IgD-negative memory B cell (primary cell): ENCODE data around the gene PRR12. TPM values are rescaled to one million over a fixed set of nuclear protein-coding genes. Genes with fewer than 3 reads are reported as not detected.

ENCODE experiments used
- H3K27ac Mint-ChIP-seq, 3 donors: one replicate each; pipeline ENCODE4 v1.8.0; 2020 to 2022; ENCODE audit warnings: mild to moderate bottlenecking in 3 of 3, mixed read lengths in 3 of 3, moderate library complexity in 1 of 3
- H3K27me3 Mint-ChIP-seq: one replicate; pipeline ENCODE4 v1.8.0; 2021; ENCODE audit warnings: mixed read lengths
- H3K36me3 Mint-ChIP-seq: one replicate; pipeline ENCODE4 v1.8.0; 2020; ENCODE audit warnings: mild to moderate bottlenecking, mixed read lengths
- H3K4me1 Mint-ChIP-seq, 3 donors: one replicate each; pipeline ENCODE4 v1.8.0; 2020 to 2022; ENCODE audit warnings: mixed read lengths in 3 of 3, mild to moderate bottlenecking in 1 of 3
- H3K4me3 Mint-ChIP-seq, 4 donors: one replicate each; pipeline ENCODE4 v1.8.0; 2020 to 2022; ENCODE audit warnings: mild to moderate bottlenecking in 4 of 4, mixed read lengths in 4 of 4, moderate library complexity in 3 of 4
- H3K9me3 Mint-ChIP-seq, 3 donors: one replicate each; pipeline ENCODE4 v1.8.0; 2020 to 2021; ENCODE audit warnings: mixed read lengths in 3 of 3, mild to moderate bottlenecking in 1 of 3
- polyA plus RNA-seq: library from polyadenylated mRNA; unstranded; fragments of 300-500 nt; fragmentation: Illumina TruSeq; gene quantifications from one replicate; pipeline ENCODE4 v1.2.3, GENCODE V29; 2021

Gene PRR12
- polyA plus RNA-seq, 1 donor from 2014 or later, result 0.70 TPM

GRCh38 chr19:49664171-49665035 lies 73.4 kb downstream of the PRR12 start:
- Mint-ChIP-seq H3K36me3 (peaks cover 4% of the 10 kb centered on the region), H3K27me3 (peaks cover 2% of the 10 kb centered on the region), H3K4me1 (peaks cover 17 to 21% (median 18%) of the 10 kb centered on the region in 3 donors), H3K27ac (peak overlapping the region; percentile 91 to 99 (median 98)), H3K9me3 (no peaks in the 10 kb centered on the region), H3K4me3 (peak overlapping the region; percentile 96 to 100 (median 98))

- Mint-ChIP-seq H3K9me3 (no peaks in the 10 kb centered on the region), H3K4me1 (peaks cover 17 to 21% (median 18%) of the 10 kb centered on the region in 3 donors), H3K4me3 (peak overlapping the region; percentile 96 to 100 (median 98)), H3K27me3 (peaks cover 2% of the 10 kb centered on the region), H3K27ac (peak overlapping the region; percentile 91 to 99 (median 98)), H3K36me3 (peaks cover 4% of the 10 kb centered on the region)
Observed at GRCh38 chr19:49665036-49665350, 74.0 kb downstream of the PRR12 start.

- Mint-ChIP-seq H3K27ac (peak within 1 kb of the TSS; percentile 91 to 99 (median 98)), H3K36me3 (peaks cover 4% of the 10 kb centered on the region), H3K4me1 (peaks cover 17 to 19% (median 18%) of the 10 kb centered on the region in 3 donors), H3K27me3 (peaks cover 2% of the 10 kb centered on the region), H3K9me3 (no peaks in the 10 kb centered on the region), H3K4me3 (peak within 1 kb of the TSS; percentile 96 to 100 (median 98))
Observed at GRCh38 chr19:49665351-49666119, 74.6 kb downstream of the PRR12 start, which contains the start of the genes BCL2L12 and IRF3. TSS of gene BCL2L12 (plus strand) at chr19:49665933. CDS start at chr19:49666693, 760 bp downstream. TSS of gene IRF3 (minus strand) at chr19:49665857. CDS start at chr19:49664838, 1,019 bp downstream.

- Mint-ChIP-seq H3K4me1 (peaks cover 17 to 19% (median 18%) of the 10 kb centered on the region in 3 donors), H3K27ac (peak overlapping the region in 2 of 3 donors; percentile 91 to 98), H3K4me3 (peak overlapping the region; percentile 96 to 100 (median 98))
Observed at GRCh38 chr19:49666120-49666444, 75.1 kb downstream of the PRR12 start.

GRCh38 chr19:49667473-49667872 lies 76.5 kb downstream of the PRR12 start:
- Mint-ChIP-seq H3K9me3 (no peaks in the 10 kb centered on the region), H3K27ac (peak overlapping the region in 1 of 3 donors; percentile 68), H3K4me1 (peaks cover 24 to 26% (median 25%) of the 10 kb centered on the region in 3 donors), H3K27me3 (peaks cover 2% of the 10 kb centered on the region), H3K4me3 (peak overlapping the region in 2 of 4 donors; percentile 30 to 96), H3K36me3 (peaks cover 4% of the 10 kb centered on the region)

More at GRCh38 chr19:49666120-49666444, 75.1 kb downstream of the PRR12 start:
- peaks cover 2% of the 10 kb centered on the region for H3K27me3 Mint-ChIP-seq
- no peaks in the 10 kb centered on the region for H3K9me3 Mint-ChIP-seq
- H3K36me3 Mint-ChIP-seq, result peaks cover 4% of the 10 kb centered on the region

GRCh38 chr19:49669516-49669915 lies 78.5 kb downstream of the PRR12 start:
- Mint-ChIP-seq H3K27me3 (peaks cover 2% of the 10 kb centered on the region), H3K9me3 (no peaks in the 10 kb centered on the region), H3K4me1 (peaks cover 30 to 32% (median 31%) of the 10 kb centered on the region in 3 donors), H3K27ac (peak overlapping the region in 1 of 3 donors; percentile 31), H3K36me3 (peaks cover 4% of the 10 kb centered on the region), H3K4me3 (no peak overlapping the region)

- no peaks in the 10 kb centered on the region for H3K9me3 Mint-ChIP-seq
- H3K36me3 Mint-ChIP-seq, result peaks cover 2% of the 10 kb centered on the region
- H3K27me3 Mint-ChIP-seq, result no peaks in the 10 kb centered on the region
- H3K27ac Mint-ChIP-seq, result peak overlapping the region in 2 of 3 donors; percentile 56 to 76
- peak overlapping the region; percentile 55 to 90 (median 66) for H3K4me3 Mint-ChIP-seq
- H3K4me1 Mint-ChIP-seq, result peaks cover 20 to 31% (median 31%) of the 10 kb centered on the region in 3 donors
Observed at GRCh38 chr19:49672131-49672919, 81.3 kb downstream of the PRR12 start.

Other genes starting within 250 kb of the PRR12 start
- 6.3 TPM for gene TEAD2, start 228.8 kb upstream of the PRR12 start, polyA plus RNA-seq
- 1.1 TPM for gene DKKL1, start 227.3 kb upstream of the PRR12 start, polyA plus RNA-seq
- not detected for gene KASH5, start 202.9 kb upstream of the PRR12 start, polyA plus RNA-seq
- not detected for gene PTH2, start 167.7 kb upstream of the PRR12 start, polyA plus RNA-seq
- gene GFY, start 165.8 kb upstream of the PRR12 start, polyA plus RNA-seq, result not detected
- gene SLC17A7, start 149.7 kb upstream of the PRR12 start, polyA plus RNA-seq, result not detected
- 98.8 TPM for gene PIH1D1, start 139.4 kb upstream of the PRR12 start, polyA plus RNA-seq
- 67.5 TPM for gene ALDH16A1, start 138.0 kb upstream of the PRR12 start, polyA plus RNA-seq
- gene FLT3LG, start 117.0 kb upstream of the PRR12 start, polyA plus RNA-seq, result 24.3 TPM
- gene RPL13A, start 103.6 kb upstream of the PRR12 start, polyA plus RNA-seq, result 3,792 TPM
- gene RPS11, start 94.7 kb upstream of the PRR12 start, polyA plus RNA-seq, result 3,702 TPM
- gene FCGRT, start 78.5 kb upstream of the PRR12 start, polyA plus RNA-seq, result 60.8 TPM
- gene RCN3, start 63.2 kb upstream of the PRR12 start, polyA plus RNA-seq, result 3.1 TPM
- gene NOSIP, start 10.6 kb upstream of the PRR12 start, polyA plus RNA-seq, result 144 TPM
- gene PRRG2, start 9.9 kb upstream of the PRR12 start, polyA plus RNA-seq, result 0.26 TPM
- 18.4 TPM for gene RRAS, start 49.0 kb downstream of the PRR12 start, polyA plus RNA-seq
- gene SCAF1, start 51.0 kb downstream of the PRR12 start, polyA plus RNA-seq, result 3.4 TPM
- gene IRF3, start 74.7 kb downstream of the PRR12 start, polyA plus RNA-seq, result 66.0 TPM
- gene BCL2L12, start 74.8 kb downstream of the PRR12 start, polyA plus RNA-seq, result 16.8 TPM
- 187 TPM for gene PRMT1, start 86.1 kb downstream of the PRR12 start, polyA plus RNA-seq
- 0.65 TPM for gene ADM5, start 98.4 kb downstream of the PRR12 start, polyA plus RNA-seq
- not detected for gene CPT1C, start 99.9 kb downstream of the PRR12 start, polyA plus RNA-seq
- gene TSKS, start 172.1 kb downstream of the PRR12 start, polyA plus RNA-seq, result 0.15 TPM
- 6.5 TPM for gene AP2A1, start 175.8 kb downstream of the PRR12 start, polyA plus RNA-seq
- gene FUZ, start 222.1 kb downstream of the PRR12 start, polyA plus RNA-seq, result 6.6 TPM
- gene MED25, start 227.1 kb downstream of the PRR12 start, polyA plus RNA-seq, result 54.7 TPM